ENCODE measurements around the gene ARHGEF6.
A peak's percentile ranks its signal among the peaks of the same experiment; 100 is the strongest.

Gene ARHGEF6

GRCh38 chrX:136745215-136746173, 35.2 kb downstream of the ARHGEF6 start:
- DNase-seq, result no peak

GRCh38 chrX:136742721-136743379, 37.9 kb downstream of the ARHGEF6 start:
- no peak for DNase-seq

GRCh38 chrX:136738049-136738729, 42.5 kb downstream of the ARHGEF6 start:
- no peak for DNase-seq

- no peak for DNase-seq
Measured at GRCh38 chrX:136736690-136737089, 44.0 kb downstream of the ARHGEF6 start.

GRCh38 chrX:136735601-136736000, 45.1 kb downstream of the ARHGEF6 start:
- DNase-seq, result no peak

- no peak for DNase-seq
Measured at GRCh38 chrX:136733613-136734012, 47.1 kb downstream of the ARHGEF6 start.

- DNase-seq, result no peak
Measured at GRCh38 chrX:136731798-136732197, 48.9 kb downstream of the ARHGEF6 start.

- DNase-seq, result no peak
Measured at GRCh38 chrX:136731207-136731782, 49.4 kb downstream of the ARHGEF6 start.

- DNase-seq, result no peak
Measured at GRCh38 chrX:136728393-136728792, 52.3 kb downstream of the ARHGEF6 start.

- DNase-seq, result no peak
Measured at GRCh38 chrX:136725441-136726104, 55.2 kb downstream of the ARHGEF6 start.

GRCh38 chrX:136718091-136718490, 62.6 kb downstream of the ARHGEF6 start:
- DNase-seq, result no peak

GRCh38 chrX:136714626-136715599, 65.8 kb downstream of the ARHGEF6 start:
- no peak for DNase-seq

- no peak for DNase-seq
Measured at GRCh38 chrX:136712650-136713310, 68.0 kb downstream of the ARHGEF6 start.

GRCh38 chrX:136711147-136711546, 69.6 kb downstream of the ARHGEF6 start:
- DNase-seq, result no peak

- no peak for DNase-seq
Measured at GRCh38 chrX:136710325-136710951, 70.3 kb downstream of the ARHGEF6 start.

- peak in 1 of 6 experiments; percentile 2 for DNase-seq
Measured at GRCh38 chrX:136708348-136708747, 72.4 kb downstream of the ARHGEF6 start.

GRCh38 chrX:136697156-136697555, 83.6 kb downstream of the ARHGEF6 start:
- DNase-seq, result peak in 1 of 6 experiments; percentile 0

- peak in 5 of 6 experiments; percentile 29 to 81 (median 49) for DNase-seq
Measured at GRCh38 chrX:136694431-136695087, 86.2 kb downstream of the ARHGEF6 start.

GRCh38 chrX:136692271-136692670, 88.5 kb downstream of the ARHGEF6 start:
- no peak for DNase-seq
